ENCODE data around the gene RMI2. TPM values are rescaled to one million over a fixed set of nuclear protein-coding genes. Genes with fewer than 3 reads are reported as not detected.

Gene RMI2
- total and polyA plus RNA-seq, 2 of the 8 experiments (the other 6 are each of a cell fraction or from before 2014, with no cell fraction given), result 58.2 to 96.0 TPM

DNA sequence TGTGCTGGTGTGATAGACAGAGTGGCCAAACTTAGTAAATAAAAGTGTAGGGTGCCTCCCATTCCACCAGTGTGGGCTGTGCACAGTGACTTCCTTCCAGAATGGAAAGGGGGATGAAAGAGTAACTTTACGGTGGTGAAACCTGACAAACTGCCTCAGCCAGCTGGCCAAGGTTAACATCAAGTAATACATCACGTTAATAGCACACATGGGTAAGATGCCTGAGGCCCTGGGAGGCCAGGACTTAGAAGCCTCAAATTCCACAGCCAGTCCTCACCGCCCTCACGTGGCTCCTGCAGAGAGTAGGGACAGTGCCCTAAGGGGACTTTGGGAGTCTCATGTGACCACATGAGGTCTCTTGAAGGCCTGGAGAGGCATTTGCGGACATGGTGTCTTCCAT lies 14.1 kb downstream of the RMI2 start:
- Histone ChIP-seq H3K27ac (ENCODE audit: low read depth, low read length) (no peak overlapping the region), H2BK20ac (ENCODE audit: low read length) (no peak overlapping the region; the same call in 1 of the 2 replicates), H4K8ac (ENCODE audit: extremely low read depth, insufficient read depth, low read length) (no peak overlapping the region), H3K36me3 (ENCODE audit: control insufficient read depth in 2 of 4, insufficient read depth in 4 of 4, low read length in 3 of 4) (no peaks in the 10 kb centered on the region), H2BK15ac (ENCODE audit: low read length) (peak overlapping the region; percentile 40; the same call in 1 of the 2 replicates), H3K9me3 (ENCODE audit: insufficient read depth in 2 of 2, low read depth in 1 of 2, low read length in 1 of 2) (no peaks in the 10 kb centered on the region), H2BK120ac (replicated peaks; ENCODE audit: low read depth, low read length) (no peak overlapping the region), H2AK5ac (ENCODE audit: low read depth, low read length) (no peak overlapping the region), H2AFZ (ENCODE audit: low read length) (no peak overlapping the region), H4K20me1 (replicated peaks in 1 of 2; ENCODE audit: control insufficient read depth in 1 of 2, insufficient read depth in 2 of 2, low read length in 2 of 2) (no peaks in the 10 kb centered on the region), H3K18ac (ENCODE audit: extremely low read depth, low read length) (no peak overlapping the region), H3K4me3 (ENCODE audit: extremely low read depth in 1 of 4, insufficient read depth in 2 of 4, low read depth in 3 of 4, low read length in 4 of 4) (no peak overlapping the region), H3K9ac (replicated peaks in 1 of 4; ENCODE audit: extremely low read depth in 1 of 4, low read depth in 3 of 4, low read length in 3 of 4) (no peak overlapping the region), H3K4ac (replicated peaks; ENCODE audit: insufficient read length, low read depth, low read length) (no peak overlapping the region), H4K5ac (ENCODE audit: insufficient read length, low read depth, low read length) (no peak overlapping the region), H3K27me3 (replicated peaks in 1 of 4; ENCODE audit: control insufficient read depth in 3 of 4, extremely low read depth in 1 of 4, insufficient read depth in 3 of 4, low read length in 3 of 4) (no peaks in the 10 kb centered on the region), H3K23ac (ENCODE audit: insufficient read length) (no peak overlapping the region), H3K14ac (ENCODE audit: insufficient read length) (no peak overlapping the region), H2BK12ac (ENCODE audit: low read depth, low read length) (no peak overlapping the region), H3K56ac (replicated peaks; ENCODE audit: insufficient read length, low read depth, low read length) (no peak overlapping the region), H2BK5ac (ENCODE audit: low read depth, low read length) (peak overlapping the region; percentile 26; the same call in 1 of the 2 replicates), H4K91ac (replicated peaks; ENCODE audit: insufficient read length, low read length) (no peak overlapping the region), H3K79me1 (ENCODE audit: low read depth, low read length) (no peaks in the 10 kb centered on the region; the same call in 1 of the 2 replicates), H3K4me2 (ENCODE audit: insufficient read depth in 1 of 2, low read depth in 2 of 2, low read length in 2 of 2) (no peak overlapping the region), H3K79me2 (ENCODE audit: control insufficient read depth in 1 of 2, insufficient read depth in 2 of 2, low read length in 2 of 2) (peaks cover 0 to 4% of the 10 kb centered on the region in 2 experiments; a peak in 1 of 4 replicates), H3K23me2 (ENCODE audit: low read depth, low read length) (no peaks in the 10 kb centered on the region), H3K4me1 (replicated peaks in 1 of 4; ENCODE audit: control insufficient read depth in 3 of 4, insufficient read depth in 4 of 4, low read length in 3 of 4) (peaks cover 0 to 2% (median under 1%) of the 10 kb centered on the region in 4 experiments; a peak in 3 of 7 replicates)
- 90% methylated on average over 5 of the region's 5 CpGs; no CpG with 5 or more reads in 1 of the 2 experiments for WGBS, 2 experiments (ENCODE audit: extremely low coverage in 1 of 2, insufficient coverage in 1 of 2, insufficient read length in 1 of 2, insufficient replicate concordance in 2 of 2, low coverage in 1 of 2, low lambda C conversion rate in 2 of 2, missing lambda C conversion rate in 1 of 2)
- no peak for TF ChIP-seq SIX5 (IDR thresholded peaks at IDR 0.05; ENCODE audit: low read depth, low read length)
- TF ChIP-seq CTBP2 (IDR thresholded peaks at IDR 0.05; ENCODE audit: borderline replicate concordance, insufficient read depth, insufficient read length, low read length), result no peak
- TF ChIP-seq ZNF274 (IDR thresholded peaks at IDR 0.05; ENCODE audit: borderline replicate concordance, extremely low read depth, low read length), result no peak
- TF ChIP-seq BACH1 (IDR thresholded peaks at IDR 0.05; ENCODE audit: low read length), result no peak
- TF ChIP-seq CHD2 (IDR thresholded peaks at IDR 0.05; ENCODE audit: low read length), result no peak
- no peak for TF ChIP-seq POLR2A (IDR thresholded peaks at IDR 0.05; ENCODE audit: control extremely low read depth in 1 of 2, low read depth in 2 of 2, low read length in 2 of 2)
- no peak for TF ChIP-seq SIRT6 (IDR thresholded peaks at IDR 0.05; ENCODE audit: low read length)
- POLR2A ChIA-PET (ENCODE audit: partially characterized antibody), result interaction anchor here (0.7 to 3.7 kb wide), 10 partner anchors 10 to 175 kb away, joined by 3 to 27 read pairs (median 5); partner anchors contain the start of gene SOCS1
- no peak for DNase-seq (ENCODE audit: low read depth in 1 of 2, low spot score in 2 of 2)
- FAIRE-seq, result no peak
- CTCF ChIA-PET (ENCODE audit: partially characterized antibody), result interaction anchor here (0.8 to 6.2 kb wide), 13 partner anchors 11 to 708 kb away, joined by 3 to 56 read pairs (median 5); partner anchors contain the start of gene SOCS1
